ENCODE measurements around the gene MDH1B. TPM values are rescaled to one million over a fixed set of nuclear protein-coding genes. Genes with fewer than 3 reads are reported as not detected.

The MDH1B gene
- total RNA-seq, 2 experiments from 2014 or later: 0.25 to 0.31 TPM

- no peaks in the 10 kb centered on the region for H3K4me1 ChIP-seq (ENCODE audit: insufficient read depth, low read length)
- H3K27ac ChIP-seq (ENCODE audit: low read depth in 1 of 2, low read length in 2 of 2): no peak overlapping the region
- Mint-ChIP-seq H3K9me3 (no peaks in the 10 kb centered on the region), H3K27ac (no peak overlapping the region), H3K4me1 (ENCODE audit: low read depth) (no peaks in the 10 kb centered on the region), H3K4me3 (no peak overlapping the region), H3K27me3 (peaks cover 18% of the 10 kb centered on the region), H3K36me3 (ENCODE audit: low read depth) (no peaks in the 10 kb centered on the region)
- peaks cover 4 to 14% of the 10 kb centered on the region in 2 experiments for H3K27me3 ChIP-seq (ENCODE audit: control insufficient read depth in 1 of 2, insufficient read depth in 2 of 2, low read length in 2 of 2)
- H3K4me3 ChIP-seq (ENCODE audit: low read length): no peak overlapping the region
- DNase-seq (no peak), ATAC-seq (ENCODE audit: poor library complexity) (no peak)
- no peaks in the 10 kb centered on the region for H3K9me3 ChIP-seq (ENCODE audit: control insufficient read depth in 1 of 2, insufficient read depth in 1 of 2, low read length in 2 of 2)
- no peak for TF ChIP-seq CTCF (IDR thresholded peaks at IDR 0.05)
- CTCF ChIA-PET: no interaction called here
- POLR2A ChIA-PET: no interaction called here
- intact Hi-C loops (cut with DNase I, micrococcal nuclease): loop anchor here in 1 of 2 experiments (5.0 kb wide), 1 partner anchor 1338 kb away; no protein-coding TSS in a partner anchor
- H3K36me3 ChIP-seq (ENCODE audit: insufficient read depth, low read length): no peaks in the 10 kb centered on the region
Observed at GRCh38 chr2:206698811-206699210, 66.3 kb downstream of the MDH1B start.

DNA sequence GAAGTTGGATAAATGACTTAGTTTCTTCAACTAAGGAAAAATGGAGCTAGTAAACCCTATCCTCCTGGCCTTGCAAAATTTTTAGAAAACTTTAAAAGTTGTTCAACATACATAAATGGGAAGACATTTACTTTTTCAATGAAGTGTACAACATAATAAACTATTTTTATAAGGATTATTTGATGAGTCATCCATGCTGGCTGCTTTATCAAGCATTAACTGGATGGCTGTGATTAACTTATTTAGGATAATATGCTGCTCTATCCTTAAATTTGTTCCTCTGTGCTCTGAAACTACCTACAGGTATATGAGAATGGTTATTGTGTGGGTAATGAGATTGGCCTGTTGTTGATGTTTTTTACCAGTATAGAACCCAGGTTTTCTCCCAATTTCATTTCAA, 68.2 kb downstream of the MDH1B start:
- ChIA-PET POLR2A (interaction anchor here (0.6 kb wide), 1 partner anchor 1037 kb away, joined by 3 read pairs; no protein-coding TSS in a partner anchor), CTCF (no interaction called here)
- TF ChIP-seq CTCF (IDR thresholded peaks at IDR 0.05): no peak
- ATAC-seq (ENCODE audit: poor library complexity) (no peak), DNase-seq (no peak)
- H3K4me1 Mint-ChIP-seq (ENCODE audit: low read depth): no peaks in the 10 kb centered on the region
- no peaks in the 10 kb centered on the region for H3K36me3 Mint-ChIP-seq (ENCODE audit: low read depth)
- intact Hi-C loops (cut with DNase I, micrococcal nuclease): loop anchor here in 1 of 2 experiments (5.0 kb wide), 1 partner anchor 1340 kb away; no protein-coding TSS in a partner anchor
- H3K27ac ChIP-seq (ENCODE audit: low read depth in 1 of 2, low read length in 2 of 2): no peak overlapping the region
- H3K27ac Mint-ChIP-seq: no peak overlapping the region
- H3K4me3 Mint-ChIP-seq: no peak overlapping the region
- H3K4me1 ChIP-seq (ENCODE audit: insufficient read depth, low read length): no peaks in the 10 kb centered on the region
- no peaks in the 10 kb centered on the region for H3K9me3 Mint-ChIP-seq
- H3K4me3 ChIP-seq (ENCODE audit: low read length): no peak overlapping the region
- H3K36me3 ChIP-seq (ENCODE audit: insufficient read depth, low read length): no peaks in the 10 kb centered on the region
- peaks cover 4 to 5% of the 10 kb centered on the region in 2 experiments for H3K27me3 ChIP-seq (ENCODE audit: control insufficient read depth in 1 of 2, insufficient read depth in 2 of 2, low read length in 2 of 2)
- H3K27me3 Mint-ChIP-seq: peaks cover 15% of the 10 kb centered on the region
- H3K9me3 ChIP-seq (ENCODE audit: control insufficient read depth in 1 of 2, insufficient read depth in 1 of 2, low read length in 2 of 2): no peaks in the 10 kb centered on the region

GRCh38 chr2:206693399-206694137, 71.6 kb downstream of the MDH1B start:
- Mint-ChIP-seq H3K9me3 (no peaks in the 10 kb centered on the region), H3K27ac (no peak overlapping the region), H3K36me3 (ENCODE audit: low read depth) (no peaks in the 10 kb centered on the region), H3K4me3 (no peak overlapping the region), H3K4me1 (ENCODE audit: low read depth) (peaks cover 4% of the 10 kb centered on the region), H3K27me3 (no peaks in the 10 kb centered on the region)
- Histone ChIP-seq H3K27me3 (ENCODE audit: control insufficient read depth in 1 of 2, insufficient read depth in 2 of 2, low read length in 2 of 2) (no peaks in the 10 kb centered on the region), H3K4me1 (ENCODE audit: insufficient read depth, low read length) (no peaks in the 10 kb centered on the region), H3K36me3 (ENCODE audit: insufficient read depth, low read length) (no peaks in the 10 kb centered on the region), H3K27ac (ENCODE audit: low read depth in 1 of 2, low read length in 2 of 2) (no peak overlapping the region), H3K9me3 (ENCODE audit: control insufficient read depth in 1 of 2, insufficient read depth in 1 of 2, low read length in 2 of 2) (no peaks in the 10 kb centered on the region), H3K4me3 (ENCODE audit: low read length) (no peak overlapping the region)
- peak in 9 of 14 experiments; percentile 1 to 77 (median 10) for DNase-seq
- peak; percentile 77 for TF ChIP-seq CTCF (IDR thresholded peaks at IDR 0.05)
- peak; percentile 34 for ATAC-seq (ENCODE audit: poor library complexity)
- intact Hi-C loops (cut with DNase I, micrococcal nuclease): loop anchor here (1.0 to 2.0 kb wide), 5 partner anchors 87 to 1379 kb away; no protein-coding TSS in a partner anchor
- CTCF ChIA-PET: interaction anchor here (0.6 to 0.8 kb wide), 2 partner anchors 1063 to 1347 kb away, joined by 3 read pairs; no protein-coding TSS in a partner anchor
- POLR2A ChIA-PET: no interaction called here
